GM19239 (cell line): Measurements from ENCODE around the gene OR5AR1.
"Not testable (repeated sequence)": the region's sequence is repeated elsewhere in the genome, so short reads cannot be mapped to it uniquely, and the experiment has no call there.

ENCODE experiments used
- DNase-seq: peaks from one replicate; pipeline ENCODE4 v3.0.0; 2011; ENCODE audit warnings: low spot score; ENCODE audit not compliant: insufficient read length
- FAIRE-seq: peaks from 2 replicates; lab custom pipeline; 2011; peaks lifted over from hg19 to GRCh38; lab: Jason Lieb, UNC

The OR5AR1 gene

DNA sequence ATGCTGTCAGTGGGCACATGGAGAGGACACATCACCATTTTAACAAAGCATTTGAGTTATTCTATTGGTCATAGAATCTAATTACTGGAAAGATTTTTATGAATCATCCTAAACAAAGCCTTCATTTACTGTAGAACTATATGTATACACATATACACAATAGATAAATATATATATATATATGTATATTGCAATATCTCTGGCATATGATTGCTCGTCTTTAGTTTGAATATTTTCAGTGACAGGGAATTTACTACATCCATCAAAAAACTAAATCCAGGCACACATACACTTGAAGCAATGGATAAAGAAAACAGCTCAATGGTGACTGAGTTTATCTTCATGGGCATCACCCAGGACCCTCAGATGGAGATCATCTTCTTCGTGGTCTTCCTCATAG lies at the start of gene OR5AR1:
OR5AR1 (plus strand) TSS at position 301 of the 400 bp plus-strand sequence; CDS start at position 301, 0 bp downstream.
- DNase-seq (no peak), FAIRE-seq (no peak)

DNA sequence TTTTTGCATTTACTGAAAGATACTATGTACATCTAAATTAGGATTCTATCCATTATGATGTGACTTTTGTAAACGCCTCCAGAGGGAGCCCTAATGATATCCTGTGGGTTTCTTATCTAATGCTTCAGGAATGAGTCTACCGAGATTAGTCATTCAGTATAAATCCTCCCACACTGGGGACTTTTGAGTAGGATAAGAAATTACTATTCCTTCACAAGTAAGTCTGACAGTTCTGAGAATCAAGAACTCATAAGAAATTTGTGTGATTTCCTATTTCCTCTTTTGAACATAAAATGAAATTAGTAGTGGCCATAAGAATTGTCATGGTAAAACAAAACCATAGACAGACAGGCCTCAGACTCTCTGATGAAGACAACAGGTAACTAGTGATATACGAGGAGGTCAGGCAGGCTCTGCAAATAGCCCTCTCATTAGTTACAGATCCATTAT lies 38.8 kb upstream of the OR5AR1 start:
- DNase-seq = no peak
- no peak for FAIRE-seq

DNA sequence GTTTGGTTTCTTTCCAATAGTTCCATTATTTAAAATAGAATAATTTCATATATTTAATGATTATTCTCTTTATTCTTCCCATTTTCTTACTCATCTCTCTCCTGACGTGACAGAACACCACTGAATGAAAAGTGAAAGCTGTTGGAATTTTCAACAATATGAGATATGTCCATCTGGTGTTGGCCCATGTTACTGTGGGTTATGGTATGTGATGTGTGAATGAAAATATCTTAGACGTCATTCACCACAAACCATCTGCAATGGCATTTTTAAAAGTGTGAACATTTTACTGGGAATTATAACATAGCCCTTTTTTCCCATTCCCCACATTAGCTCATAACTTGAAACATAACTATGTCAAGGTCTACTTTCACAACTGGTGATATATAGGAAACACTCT lies 37.5 kb upstream of the OR5AR1 start:
- FAIRE-seq = no peak
- no peak for DNase-seq

DNA sequence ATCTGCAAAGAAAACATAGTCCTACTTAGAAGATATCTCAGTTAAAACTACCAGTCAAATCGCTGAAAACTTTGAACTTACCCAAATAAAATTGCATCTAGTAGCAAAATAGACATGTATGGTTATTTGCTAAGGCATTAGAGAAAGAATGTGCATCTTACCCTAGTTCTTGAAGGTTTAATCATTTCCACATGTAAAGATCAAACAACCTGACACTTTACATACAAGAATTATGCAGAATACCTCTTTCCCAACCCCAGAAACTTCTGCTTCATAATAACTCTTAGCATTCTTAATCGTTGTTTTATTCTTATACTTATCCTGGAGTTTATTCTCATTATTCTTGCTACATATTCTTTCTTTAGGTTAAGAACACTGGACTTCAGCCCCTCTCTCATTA lies 31.2 kb upstream of the OR5AR1 start:
- DNase-seq (no peak), FAIRE-seq (no peak)

DNA sequence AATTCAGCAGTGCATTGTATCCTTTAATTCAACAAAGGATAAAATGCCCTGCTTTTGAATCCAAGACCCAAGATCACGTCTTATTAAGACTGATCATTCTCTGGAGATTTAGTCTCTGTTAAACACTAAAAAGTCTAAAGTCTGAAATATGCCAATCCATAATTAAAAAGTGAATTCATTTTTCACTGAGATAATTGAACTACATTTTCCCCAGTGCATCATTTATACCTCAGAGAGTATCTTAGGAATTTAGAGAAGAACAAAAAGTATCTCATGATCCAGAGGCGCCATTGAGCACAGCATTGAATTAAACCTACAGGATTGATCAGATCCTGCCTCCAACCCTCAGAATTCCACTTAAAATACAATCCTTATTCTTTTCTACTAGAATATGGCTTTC lies 26.6 kb upstream of the OR5AR1 start:
- FAIRE-seq (no peak), DNase-seq (no peak)

DNA sequence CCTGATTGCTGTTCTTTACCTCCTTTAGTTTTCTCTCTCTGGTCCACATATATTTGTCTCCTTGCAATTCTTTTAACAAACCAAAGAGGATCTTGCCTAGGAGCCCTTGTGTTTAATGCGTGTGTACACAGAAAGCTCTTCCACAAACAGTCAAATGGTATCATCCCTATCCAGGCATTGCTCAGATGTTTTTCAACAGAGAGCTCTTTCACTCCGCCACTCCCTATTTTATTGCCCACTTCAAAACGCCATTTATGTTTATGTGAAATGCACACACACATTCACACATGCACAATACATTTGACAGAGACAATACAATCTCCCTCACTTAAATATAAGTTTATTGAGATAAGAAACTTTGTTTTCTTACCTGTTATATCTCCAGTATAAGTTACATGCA lies 26.0 kb upstream of the OR5AR1 start:
- FAIRE-seq (no peak), DNase-seq (no peak)

DNA sequence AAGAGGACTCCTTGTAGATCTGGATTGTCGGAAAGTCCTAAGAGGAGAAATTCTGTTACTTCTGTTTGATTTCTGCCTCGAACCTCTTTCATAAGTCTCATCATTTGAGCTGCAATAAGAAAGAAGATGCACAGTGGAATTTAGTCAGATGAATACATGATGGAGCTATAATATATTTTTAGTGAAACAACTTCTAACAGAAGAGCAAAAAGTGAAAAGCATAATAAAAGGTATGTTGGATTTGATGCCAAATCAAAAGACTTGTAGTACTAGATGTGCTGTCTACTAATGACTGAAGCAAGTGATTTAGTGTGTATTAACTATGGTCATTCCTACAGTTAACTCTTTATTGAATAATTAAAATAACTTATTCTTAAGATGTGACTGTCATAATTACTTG lies 21.1 kb upstream of the OR5AR1 start, which contains the start of gene OR5AP2:
OR5AP2 (minus strand) TSS at position 101 of the 400 bp plus-strand sequence; CDS start at position 101, 0 bp downstream.
- FAIRE-seq (no peak), DNase-seq (no peak)

DNA sequence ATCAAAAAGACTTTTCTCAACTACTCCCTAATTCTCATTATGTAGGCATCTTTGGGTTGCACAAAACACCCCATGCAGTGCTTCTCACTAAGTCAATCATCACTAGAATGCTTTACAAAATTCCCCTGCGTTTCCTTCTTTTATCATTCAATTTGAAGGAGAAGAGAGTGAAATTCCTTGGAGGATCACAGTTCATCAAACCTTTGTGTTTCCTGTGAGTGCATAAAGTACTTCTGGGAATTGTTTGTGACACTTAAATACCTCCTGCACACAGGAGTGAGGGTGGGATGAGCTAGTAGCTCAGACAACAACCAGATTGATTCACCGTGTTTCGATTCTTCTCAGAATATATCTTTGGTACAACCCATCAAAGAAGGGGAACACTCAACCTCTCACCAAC lies 3.7 kb upstream of the OR5AR1 start:
- FAIRE-seq = no peak
- no peak for DNase-seq

DNA sequence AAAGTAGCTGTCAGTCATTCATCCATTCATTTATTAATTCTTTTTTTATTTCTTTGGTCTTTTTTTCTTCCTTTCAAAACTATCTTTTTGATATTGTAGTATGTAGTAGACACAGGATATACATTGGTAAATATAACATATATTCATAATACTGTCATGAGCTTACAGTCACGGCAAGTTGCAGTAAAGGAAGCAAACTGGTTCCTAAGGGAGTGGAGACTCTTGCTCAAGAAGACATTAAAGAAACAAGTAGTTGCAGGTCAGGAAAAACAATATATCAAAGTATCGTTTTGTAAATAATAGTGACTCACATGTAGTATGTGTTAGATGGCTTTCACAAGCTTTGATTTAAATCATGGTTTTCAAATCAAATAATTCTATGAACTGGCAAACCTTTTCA lies 7.5 kb downstream of the OR5AR1 start:
- DNase-seq = no peak
- FAIRE-seq = no peak

DNA sequence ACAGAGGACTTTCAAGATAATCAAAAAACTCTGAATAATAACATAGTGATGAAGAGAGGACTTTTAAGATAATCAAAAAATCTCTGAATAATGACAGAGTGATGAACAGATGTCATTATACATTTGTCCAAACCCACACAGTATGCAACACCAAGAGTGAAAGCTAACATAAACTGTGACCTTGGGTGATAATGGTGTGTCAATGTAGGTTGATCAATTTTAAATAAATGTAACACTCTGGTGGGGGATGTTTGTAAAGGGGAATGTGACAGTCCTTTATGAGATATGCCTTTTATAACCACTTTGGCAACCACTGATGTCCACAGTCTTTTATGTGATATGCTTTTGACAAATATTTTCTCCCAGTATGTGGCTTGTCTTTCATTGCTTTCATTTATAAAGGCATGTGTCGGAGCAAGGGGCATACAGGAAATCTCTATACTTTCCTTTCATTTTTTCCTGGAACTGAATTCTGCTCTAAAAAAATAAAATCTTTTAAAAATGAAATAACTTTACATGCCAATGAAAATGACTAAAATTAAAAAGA lies 25.1 kb downstream of the OR5AR1 start:
- FAIRE-seq = no peak
- no peak for DNase-seq

DNA sequence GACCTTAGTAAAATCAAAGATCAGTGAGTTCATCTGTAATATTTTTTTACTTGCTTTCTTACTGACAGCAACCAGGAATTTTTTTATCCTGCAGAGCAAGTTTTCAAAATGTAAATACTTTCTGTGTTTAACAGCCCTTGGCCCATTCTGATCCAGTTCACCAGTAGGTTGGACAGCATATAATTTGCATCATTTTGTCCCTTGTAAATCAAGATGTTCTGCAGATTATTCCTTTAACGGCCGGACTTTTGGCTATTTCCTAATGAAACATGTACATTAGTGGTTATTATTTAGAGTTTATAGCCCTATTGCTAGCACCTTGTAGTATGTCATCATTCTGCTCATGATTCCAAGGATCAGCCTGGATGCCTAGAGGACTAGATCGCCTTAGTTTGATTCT lies 27.7 kb downstream of the OR5AR1 start:
- DNase-seq = not testable (repeated sequence)
- FAIRE-seq = peak; percentile 35

DNA sequence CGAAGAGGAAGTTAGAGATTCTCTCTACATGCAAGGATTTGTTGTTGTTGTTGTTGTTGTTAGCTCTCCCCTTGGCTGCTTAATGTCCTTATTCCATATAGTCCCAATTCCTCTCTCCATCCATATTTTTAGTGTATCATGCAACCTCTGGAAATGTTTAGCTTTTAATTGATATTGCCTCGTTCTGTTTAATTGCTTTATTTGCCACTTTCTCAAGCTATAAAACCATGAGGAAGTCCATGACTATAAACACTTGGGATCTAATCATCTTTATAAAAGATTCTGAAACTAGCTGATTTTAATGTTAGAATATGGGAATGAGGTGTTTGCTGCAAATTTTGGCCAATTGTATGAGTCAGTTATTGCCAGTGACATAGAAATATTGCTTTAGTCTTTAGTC lies 29.9 kb downstream of the OR5AR1 start:
- no peak for DNase-seq
- no peak for FAIRE-seq

DNA sequence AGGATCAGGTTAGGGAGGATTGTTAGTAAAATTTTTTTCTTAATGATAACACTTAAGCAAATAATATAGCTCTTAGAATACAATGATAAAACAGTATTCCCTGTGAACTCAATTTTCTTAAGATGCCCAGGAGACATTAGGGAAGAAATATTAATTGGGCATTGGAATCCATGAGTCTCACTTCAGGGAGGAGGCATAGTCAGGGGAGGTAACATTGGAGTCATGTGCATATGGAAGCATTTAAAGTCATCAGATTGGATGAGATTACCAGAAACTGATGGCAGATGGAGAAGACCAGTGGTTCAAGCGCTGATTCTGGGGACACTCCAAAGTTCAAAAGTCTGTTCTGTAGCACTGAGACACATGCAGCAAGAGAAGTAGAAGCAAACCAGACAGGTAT lies 35.3 kb downstream of the OR5AR1 start, which contains the start of gene OR9G1:
OR9G1 (plus strand) TSS at position 301 of the 400 bp plus-strand sequence. CDS start 1,293 bp downstream, outside the sequence.
- FAIRE-seq (no peak), DNase-seq (no peak)

DNA sequence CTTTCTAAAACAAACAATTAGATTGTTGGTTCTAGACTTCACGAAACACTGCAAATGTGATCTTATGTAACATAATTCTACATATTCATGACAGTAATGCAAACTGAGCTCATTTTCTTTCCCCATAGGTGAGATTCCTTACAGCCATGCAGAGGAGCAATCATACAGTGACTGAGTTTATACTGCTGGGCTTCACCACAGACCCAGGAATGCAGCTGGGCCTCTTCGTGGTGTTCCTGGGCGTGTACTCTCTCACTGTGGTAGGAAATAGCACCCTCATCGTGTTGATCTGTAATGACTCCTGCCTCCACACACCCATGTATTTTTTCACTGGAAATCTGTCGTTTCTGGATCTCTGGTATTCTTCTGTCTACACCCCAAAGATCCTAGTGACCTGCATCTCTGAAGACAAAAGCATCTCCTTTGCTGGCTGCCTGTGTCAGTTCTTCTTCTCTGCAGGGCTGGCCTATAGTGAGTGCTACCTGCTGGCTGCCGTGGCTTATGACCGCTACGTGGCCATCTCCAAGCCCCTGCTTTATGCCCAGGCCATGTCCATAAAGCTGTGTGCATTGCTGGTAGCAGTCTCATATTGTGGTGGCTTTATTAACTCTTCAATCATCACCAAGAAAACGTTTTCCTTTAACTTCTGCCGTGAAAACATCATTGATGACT lies 36.9 kb downstream of the OR5AR1 start:
- FAIRE-seq = no peak
- DNase-seq = no peak

DNA sequence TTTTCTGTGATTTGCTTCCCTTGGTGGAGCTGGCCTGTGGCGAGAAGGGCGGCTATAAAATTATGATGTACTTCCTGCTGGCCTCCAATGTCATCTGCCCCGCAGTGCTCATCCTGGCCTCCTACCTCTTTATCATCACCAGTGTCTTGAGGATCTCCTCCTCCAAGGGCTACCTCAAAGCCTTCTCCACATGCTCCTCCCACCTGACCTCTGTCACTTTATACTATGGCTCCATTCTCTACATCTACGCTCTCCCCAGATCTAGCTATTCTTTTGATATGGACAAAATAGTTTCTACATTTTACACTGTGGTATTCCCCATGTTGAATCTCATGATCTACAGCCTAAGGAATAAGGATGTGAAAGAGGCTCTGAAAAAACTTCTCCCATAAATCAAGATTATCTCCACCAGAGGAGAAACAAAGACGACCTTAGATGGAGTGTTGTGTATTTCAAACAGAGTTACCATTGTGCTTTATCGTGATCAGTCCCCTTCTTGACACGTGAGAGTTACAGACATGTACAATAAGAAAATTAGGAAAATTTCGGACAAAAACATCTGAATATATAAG lies 37.5 kb downstream of the OR5AR1 start:
- DNase-seq (no peak), FAIRE-seq (no peak)

DNA sequence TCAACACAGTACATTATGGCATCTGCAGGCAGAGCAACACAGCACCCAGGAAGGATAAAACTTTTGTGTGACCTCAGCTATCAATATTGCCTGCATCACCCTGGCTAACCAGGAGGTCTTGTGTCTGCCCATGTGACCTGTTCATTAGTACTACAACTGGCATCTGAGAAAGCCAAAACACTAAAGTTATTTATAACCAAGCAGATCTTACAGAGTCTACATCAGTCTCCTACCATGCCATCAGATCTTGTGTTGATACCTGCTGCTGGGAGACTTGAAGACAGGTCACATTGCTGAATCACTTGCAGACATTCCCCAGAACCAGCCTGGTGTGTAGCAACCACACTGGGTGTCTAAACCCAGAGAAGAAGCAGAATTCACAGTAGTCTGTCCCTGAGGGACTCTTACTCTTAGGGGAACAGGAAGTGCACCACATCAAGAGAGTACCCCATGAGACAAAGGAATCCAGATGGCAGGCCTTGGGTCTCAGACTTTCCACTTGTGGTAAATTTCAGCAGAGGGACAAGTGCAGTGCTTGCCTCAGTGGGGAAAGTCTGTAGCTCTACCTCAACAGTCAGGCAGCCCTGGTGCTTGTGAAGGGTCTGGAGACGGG lies 42.4 kb downstream of the OR5AR1 start:
- DNase-seq (no peak), FAIRE-seq (no peak)

DNA sequence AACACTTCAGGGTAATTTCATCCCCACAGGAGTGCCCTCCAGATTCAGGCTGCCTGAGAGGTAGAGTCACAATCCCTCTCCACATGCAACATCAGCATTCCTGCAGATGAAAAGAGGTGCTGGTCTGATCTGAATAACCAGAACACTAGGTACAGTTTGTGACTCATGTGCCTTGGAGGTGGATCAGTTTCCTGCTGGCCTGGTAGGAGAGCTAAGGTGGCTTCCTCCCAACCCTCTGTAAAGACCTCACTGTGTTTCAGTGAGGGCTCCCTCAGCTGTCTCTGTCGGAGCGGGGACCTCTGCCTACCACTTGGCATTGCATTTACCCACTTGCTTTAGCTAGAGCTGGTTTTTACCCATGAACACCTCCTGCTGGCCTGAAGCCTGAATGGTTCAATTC lies 43.0 kb downstream of the OR5AR1 start:
- DNase-seq (no peak), FAIRE-seq (no peak)

DNA sequence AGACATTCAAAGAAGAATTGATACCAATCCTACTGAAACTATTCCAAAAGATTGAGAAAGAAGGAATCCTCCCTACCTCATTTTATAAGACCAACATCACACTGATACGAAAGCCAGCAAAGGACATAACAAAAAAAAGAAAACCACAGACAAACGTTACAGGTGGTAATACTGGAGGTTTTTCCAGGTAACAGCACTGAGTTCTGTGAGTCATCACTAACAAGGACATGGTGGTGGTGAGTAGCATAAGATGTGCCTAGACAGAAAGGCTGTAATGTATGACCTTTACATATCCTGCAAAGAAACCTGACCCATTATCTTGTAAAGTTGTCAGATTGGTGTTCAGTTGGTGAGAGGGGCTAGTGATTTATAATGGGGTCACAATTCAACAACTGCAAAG lies 50.7 kb downstream of the OR5AR1 start:
- FAIRE-seq (no peak), DNase-seq (no peak)
